ENCODE measurements around the gene MT1G.
"Not testable (repeated sequence)": the region's sequence is repeated elsewhere in the genome, so short reads cannot be mapped to it uniquely, and the experiment has no call there.

The MT1G gene

GRCh38 chr16:56670620-56670934, 2.7 kb upstream of the MT1G start:
- no peak for TF ChIP-seq CTCF (IDR thresholded peaks at IDR 0.05; ENCODE audit: borderline replicate concordance, insufficient read depth, low read depth, low read length)
- no peak overlapping the region for H3K4me3 ChIP-seq (ENCODE audit: low read depth, low read length)

GRCh38 chr16:56669840-56670619, 2.2 kb upstream of the MT1G start:
- H3K4me3 ChIP-seq (ENCODE audit: low read depth, low read length): no peak overlapping the region
- TF ChIP-seq CTCF (IDR thresholded peaks at IDR 0.05; ENCODE audit: borderline replicate concordance, insufficient read depth, low read depth, low read length): no peak

GRCh38 chr16:56669005-56669839, 1.4 kb upstream of the MT1G start, which contains the start of gene MT1H:
MT1H (plus strand) TSS chr16:56669814; CDS start chr16:56669885, 71 bp downstream.
- H3K4me3 ChIP-seq (ENCODE audit: low read depth, low read length): no peak within 1 kb of the TSS
- no peak for TF ChIP-seq CTCF (IDR thresholded peaks at IDR 0.05; ENCODE audit: borderline replicate concordance, insufficient read depth, low read depth, low read length)

GRCh38 chr16:56665286-56666261, 2.3 kb downstream of the MT1G start:
- not testable (repeated sequence) for H3K4me3 ChIP-seq (ENCODE audit: low read depth, low read length)

- no peak for TF ChIP-seq CTCF (IDR thresholded peaks at IDR 0.05; ENCODE audit: borderline replicate concordance, insufficient read depth, low read depth, low read length)
- no peak overlapping the region for H3K4me3 ChIP-seq (ENCODE audit: low read depth, low read length)
Observed at GRCh38 chr16:56664506-56664905, 3.4 kb downstream of the MT1G start.

- no peak for TF ChIP-seq CTCF (IDR thresholded peaks at IDR 0.05; ENCODE audit: borderline replicate concordance, insufficient read depth, low read depth, low read length)
- no peak overlapping the region for H3K4me3 ChIP-seq (ENCODE audit: low read depth, low read length)
Observed at GRCh38 chr16:56662357-56663354, 5.2 kb downstream of the MT1G start.

Data from GM12875 (cell line).